ENCODE data around the gene SLC15A3. TPM values are rescaled to one million over a fixed set of nuclear protein-coding genes. Genes with fewer than 3 reads are reported as not detected.
A peak's percentile ranks its signal among the peaks of the same experiment; 100 is the strongest.

SLC15A3 gene
- total and polyA plus RNA-seq, 7 donors = 7.2 to 14.6 (median 8.2) TPM

DNA sequence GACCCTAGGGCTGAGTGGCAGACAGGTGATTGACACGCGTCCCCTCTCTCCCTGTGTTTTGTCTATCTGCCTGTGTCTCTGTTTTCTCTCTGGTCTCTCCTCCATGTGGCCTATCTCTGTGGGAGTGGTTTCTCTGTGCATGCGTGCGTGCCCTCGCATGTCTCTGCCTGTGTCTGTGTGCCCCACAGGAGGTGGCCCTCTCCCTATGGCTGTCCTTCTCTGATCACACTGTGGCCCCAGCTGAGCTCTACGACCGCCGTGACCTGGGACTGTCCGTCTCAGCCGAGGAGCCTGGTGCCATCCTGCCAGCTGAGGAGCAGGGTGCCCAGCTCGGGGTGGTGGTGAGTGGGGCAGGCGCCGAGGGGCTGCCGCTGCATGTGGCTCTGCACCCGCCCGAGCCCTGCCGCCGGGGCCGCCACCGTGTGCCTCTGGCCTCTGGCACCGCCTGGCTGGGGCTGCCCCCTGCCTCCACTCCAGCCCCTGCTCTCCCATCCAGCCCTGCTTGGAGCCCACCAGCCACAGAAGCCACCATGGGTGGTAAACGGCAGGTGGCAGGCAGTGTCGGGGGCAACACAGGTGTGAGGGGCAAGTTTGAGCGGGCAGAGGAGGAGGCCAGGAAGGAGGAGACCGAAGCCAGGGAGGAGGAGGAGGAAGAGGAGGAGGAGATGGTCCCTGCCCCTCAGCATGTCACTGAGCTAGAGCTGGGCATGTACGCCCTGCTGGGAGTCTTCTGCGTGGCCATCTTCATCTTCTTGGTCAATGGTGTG, 16.1 kb downstream of the SLC15A3 start:
- Histone ChIP-seq H3K4me3 (no peak overlapping the region), H3K27me3 (ENCODE audit: insufficient read depth in 3 of 3, low read length in 2 of 3) (no peaks in the 10 kb centered on the region), H3K27ac (no peak overlapping the region), H3K4me1 (no peaks in the 10 kb centered on the region), H3K9me3 (no peaks in the 10 kb centered on the region), H3K36me3 (ENCODE audit: insufficient read depth in 1 of 2, low read depth in 1 of 2) (peaks cover 0 to 4% of the 10 kb centered on the region in 2 donors)
- TF ChIP-seq, protein P1, sequence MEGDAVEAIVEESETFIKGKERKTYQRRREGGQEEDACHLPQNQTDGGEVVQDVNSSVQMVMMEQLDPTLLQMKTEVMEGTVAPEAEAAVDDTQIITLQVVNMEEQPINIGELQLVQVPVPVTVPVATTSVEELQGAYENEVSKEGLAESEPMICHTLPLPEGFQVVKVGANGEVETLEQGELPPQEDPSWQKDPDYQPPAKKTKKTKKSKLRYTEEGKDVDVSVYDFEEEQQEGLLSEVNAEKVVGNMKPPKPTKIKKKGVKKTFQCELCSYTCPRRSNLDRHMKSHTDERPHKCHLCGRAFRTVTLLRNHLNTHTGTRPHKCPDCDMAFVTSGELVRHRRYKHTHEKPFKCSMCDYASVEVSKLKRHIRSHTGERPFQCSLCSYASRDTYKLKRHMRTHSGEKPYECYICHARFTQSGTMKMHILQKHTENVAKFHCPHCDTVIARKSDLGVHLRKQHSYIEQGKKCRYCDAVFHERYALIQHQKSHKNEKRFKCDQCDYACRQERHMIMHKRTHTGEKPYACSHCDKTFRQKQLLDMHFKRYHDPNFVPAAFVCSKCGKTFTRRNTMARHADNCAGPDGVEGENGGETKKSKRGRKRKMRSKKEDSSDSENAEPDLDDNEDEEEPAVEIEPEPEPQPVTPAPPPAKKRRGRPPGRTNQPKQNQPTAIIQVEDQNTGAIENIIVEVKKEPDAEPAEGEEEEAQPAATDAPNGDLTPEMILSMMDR (IDR thresholded peaks at IDR 0.05) = no peak
- ATAC-seq (no peak), DNase-seq (peak in 1 of 2 donors; percentile 42)
- intact Hi-C loops (cut with DNase I) = no loop called here
- 81 to 92% (median 87%) methylated on average over 19 to 27 of the region's 27 CpGs for WGBS, 3 donors

DNA sequence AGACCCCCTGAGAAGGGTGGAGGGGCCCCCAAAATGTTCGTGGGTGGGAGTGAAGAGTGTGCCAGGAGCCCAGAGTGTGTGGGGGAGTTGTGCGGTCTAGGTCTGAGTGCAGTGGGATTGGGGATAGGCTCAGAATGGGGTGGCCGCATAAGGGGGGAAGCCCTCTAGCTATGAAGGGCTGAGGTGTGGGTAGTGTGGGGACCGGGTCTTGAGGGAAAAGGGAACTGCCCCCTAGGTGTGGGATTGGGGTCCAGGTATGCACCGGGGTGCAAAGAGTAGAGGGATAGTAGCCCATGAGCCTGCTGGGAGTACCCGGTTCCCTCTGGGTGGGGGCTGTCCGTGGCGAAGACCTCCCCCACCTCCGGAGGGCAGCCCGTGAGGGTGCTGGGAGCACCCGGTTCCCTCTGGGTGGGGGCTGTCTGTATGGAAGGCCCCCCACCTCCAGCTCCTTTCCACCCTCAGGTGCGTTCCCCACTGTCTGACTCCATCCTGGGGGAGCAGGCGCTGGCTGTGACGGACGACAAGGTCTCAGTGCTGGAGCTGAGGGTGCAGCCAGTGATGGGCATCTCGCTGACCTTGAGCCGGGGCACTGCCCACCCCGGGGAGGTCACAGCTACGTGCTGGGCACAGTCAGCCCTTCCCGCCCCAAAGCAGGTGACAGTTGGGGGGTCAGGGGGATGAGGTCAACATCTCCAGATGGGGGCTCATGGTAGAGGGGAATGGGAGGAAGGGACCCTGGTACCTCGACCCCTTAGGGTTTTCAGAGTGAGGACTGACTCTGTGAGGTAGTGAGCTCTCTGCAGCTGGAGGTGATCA, 17.0 kb downstream of the SLC15A3 start:
- no peak overlapping the region for H3K27ac ChIP-seq
- WGBS, 3 donors = 85 to 89% (median 88%) methylated on average over 21 of the region's 21 CpGs
- ATAC-seq (no peak), DNase-seq (peak in 1 of 2 donors; percentile 45)
- TF ChIP-seq, protein P1 (IDR thresholded peaks at IDR 0.05) = no peak
- H3K27me3 ChIP-seq (ENCODE audit: insufficient read depth in 3 of 3, low read length in 2 of 3) = no peaks in the 10 kb centered on the region
- peaks cover 0 to 4% of the 10 kb centered on the region in 2 donors for H3K36me3 ChIP-seq (ENCODE audit: insufficient read depth in 1 of 2, low read depth in 1 of 2)
- H3K9me3 ChIP-seq = no peaks in the 10 kb centered on the region
- intact Hi-C loops (cut with DNase I) = no loop called here
- no peak overlapping the region for H3K4me3 ChIP-seq
- no peaks in the 10 kb centered on the region for H3K4me1 ChIP-seq

DNA sequence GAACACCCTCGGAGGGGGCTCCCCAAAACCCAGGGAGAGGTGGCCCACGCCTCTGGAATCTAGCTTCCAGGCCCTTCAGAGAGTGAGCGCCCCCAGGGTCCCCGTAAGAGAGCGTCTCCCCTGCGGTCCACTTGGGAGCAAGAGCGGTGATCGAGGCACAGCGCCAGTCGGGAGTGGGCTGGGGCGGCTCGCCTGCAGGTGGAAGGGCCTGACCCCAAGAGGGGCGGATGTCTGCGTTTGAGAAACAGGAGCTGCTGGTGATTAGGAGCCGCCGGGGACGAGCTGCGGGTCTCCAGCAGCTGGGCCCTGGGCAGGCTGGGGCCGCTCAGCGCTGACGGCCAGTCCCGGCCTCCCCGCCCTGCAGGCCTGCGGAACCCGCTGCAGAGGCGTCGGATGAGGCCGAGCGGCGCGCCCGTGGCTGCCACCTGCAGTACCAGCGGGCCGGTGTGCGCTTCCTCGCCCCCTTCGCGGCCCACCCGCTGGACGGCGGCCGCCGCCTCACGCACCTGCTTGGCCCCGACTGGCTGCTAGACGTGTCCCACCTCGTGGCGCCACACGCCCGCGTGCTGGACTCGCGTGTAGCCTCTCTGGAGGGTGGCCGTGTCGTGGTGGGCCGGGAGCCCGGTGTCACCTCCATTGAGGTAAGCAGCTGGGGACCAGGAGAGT, 17.7 kb downstream of the SLC15A3 start:
- H3K4me1 ChIP-seq = no peaks in the 10 kb centered on the region
- ATAC-seq (no peak), DNase-seq (peak; percentile 14 to 52)
- H3K27me3 ChIP-seq (ENCODE audit: insufficient read depth in 3 of 3, low read length in 2 of 3) = no peaks in the 10 kb centered on the region
- TF ChIP-seq, protein P1 (IDR thresholded peaks at IDR 0.05) = no peak
- WGBS, 3 donors = 91 to 92% (median 92%) methylated on average over 53 to 57 of the region's 57 CpGs
- intact Hi-C loops (cut with DNase I) = no loop called here
- H3K9me3 ChIP-seq = no peaks in the 10 kb centered on the region
- no peak overlapping the region for H3K27ac ChIP-seq
- no peak overlapping the region for H3K4me3 ChIP-seq
- H3K36me3 ChIP-seq (ENCODE audit: insufficient read depth in 1 of 2, low read depth in 1 of 2) = no peaks in the 10 kb centered on the region

DNA sequence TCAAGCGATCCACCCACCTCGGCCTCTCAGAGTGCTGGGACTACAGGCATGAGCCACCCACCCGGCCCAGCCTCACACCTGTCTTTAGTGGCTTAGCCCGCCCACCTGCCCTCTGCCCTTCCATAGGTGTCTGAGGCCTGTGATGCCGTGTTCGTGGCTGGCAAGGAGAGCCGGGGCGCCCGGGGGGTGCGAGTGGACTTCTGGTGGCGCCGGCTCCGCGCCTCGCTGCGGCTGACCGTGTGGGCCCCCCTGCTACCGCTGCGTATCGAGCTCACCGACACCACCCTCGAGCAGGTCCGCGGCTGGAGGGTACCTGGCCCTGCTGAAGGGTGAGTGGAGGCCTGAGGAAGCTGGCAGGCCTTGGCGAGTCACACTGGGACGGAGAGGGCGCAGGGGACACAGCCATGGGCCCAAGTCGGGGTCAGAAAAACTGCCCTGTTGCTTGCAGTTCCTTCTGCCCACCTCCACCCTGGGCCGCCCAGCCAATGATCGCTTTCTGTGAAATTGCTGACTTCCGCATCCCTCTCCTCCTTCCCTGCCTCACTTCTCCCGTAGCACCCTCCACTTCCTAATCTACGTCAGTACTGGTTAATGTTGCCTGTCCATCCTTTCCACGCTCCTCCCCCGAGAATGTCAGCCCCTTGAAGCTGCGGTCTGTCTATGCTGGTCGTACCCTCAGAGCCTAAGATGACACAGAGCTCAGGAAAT, 18.4 kb downstream of the SLC15A3 start:
- TF ChIP-seq, protein P1 (IDR thresholded peaks at IDR 0.05) = no peak
- Histone ChIP-seq H3K27ac (no peak overlapping the region), H3K36me3 (ENCODE audit: insufficient read depth in 1 of 2, low read depth in 1 of 2) (no peaks in the 10 kb centered on the region), H3K4me1 (no peaks in the 10 kb centered on the region), H3K27me3 (ENCODE audit: insufficient read depth in 3 of 3, low read length in 2 of 3) (no peaks in the 10 kb centered on the region), H3K4me3 (no peak overlapping the region), H3K9me3 (no peaks in the 10 kb centered on the region)
- DNase-seq (peak; percentile 13 to 33), ATAC-seq (no peak)
- 93 to 94% (median 93%) methylated on average over 37 of the region's 37 CpGs for WGBS, 3 donors
- intact Hi-C loops (cut with DNase I) = no loop called here
